Stimulated activated naive CD8-positive, alpha-beta T cell treated with anti-CD3 and anti-CD28 coated beads, Interleukin-15, Interleukin-2, amounts not matched to agents 100 ng/mL and 50 ng/mL, for 24 hours (primary cell): ENCODE measurements around the gene PIAS1.

Experiments
- H3K27ac Mint-ChIP-seq: one replicate; pipeline ENCODE4 v1.8.0; 2021; ENCODE audit warnings: mild to moderate bottlenecking, mixed read lengths
- H3K27me3 Mint-ChIP-seq: one replicate; pipeline ENCODE4 v1.8.0; 2021; ENCODE audit warnings: mixed read lengths
- H3K36me3 Mint-ChIP-seq: one replicate; pipeline ENCODE4 v1.8.0; 2021; ENCODE audit warnings: low read depth, mixed read lengths
- H3K4me1 Mint-ChIP-seq: one replicate; pipeline ENCODE4 v1.8.0; 2021; ENCODE audit warnings: low read depth, mixed read lengths
- H3K4me3 Mint-ChIP-seq: one replicate; pipeline ENCODE4 v1.8.0; 2021; ENCODE audit warnings: mild to moderate bottlenecking, mixed read lengths
- H3K9me3 Mint-ChIP-seq: one replicate; pipeline ENCODE4 v1.8.0; 2021; ENCODE audit warnings: mixed read lengths

The PIAS1 gene

DNA sequence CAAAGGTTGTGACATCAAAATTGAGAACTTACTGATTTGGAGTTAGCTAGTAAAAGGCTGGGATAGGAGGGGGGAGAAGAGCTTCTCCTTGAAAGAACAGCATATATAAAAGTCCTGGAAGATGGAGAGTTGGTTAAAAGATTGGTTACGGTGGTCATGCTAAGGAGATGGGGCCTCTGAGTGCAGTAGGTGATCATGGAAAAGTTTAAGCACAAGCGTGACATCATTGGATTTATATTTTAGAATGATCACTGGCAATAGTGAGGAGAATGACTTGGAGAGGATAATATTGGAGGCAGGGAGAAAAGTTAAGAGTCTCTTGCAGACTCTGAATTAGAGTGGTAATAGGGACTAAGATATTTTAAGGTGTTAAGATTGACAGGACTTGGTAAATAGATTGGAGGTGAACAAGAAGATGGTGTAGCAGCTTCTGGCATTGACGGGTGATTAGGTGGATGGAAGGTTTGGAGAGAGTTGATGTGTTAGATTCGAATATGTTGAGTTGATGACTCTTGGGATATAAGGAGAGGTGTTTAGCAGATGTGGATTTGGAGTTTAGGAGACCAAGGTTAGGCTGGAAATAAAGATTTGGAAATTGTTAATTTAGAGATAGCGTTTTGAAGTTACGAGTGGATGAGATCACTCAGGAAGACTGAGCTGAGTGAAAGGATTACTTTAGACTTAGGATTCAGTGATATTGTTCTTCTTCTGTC lies 19.6 kb downstream of the PIAS1 start:
- Mint-ChIP-seq H3K27ac (peak overlapping the region; percentile 56), H3K36me3 (peaks cover 26% of the 10 kb centered on the region), H3K4me1 (peaks cover 75% of the 10 kb centered on the region), H3K27me3 (no peaks in the 10 kb centered on the region), H3K9me3 (no peaks in the 10 kb centered on the region), H3K4me3 (no peak overlapping the region)

DNA sequence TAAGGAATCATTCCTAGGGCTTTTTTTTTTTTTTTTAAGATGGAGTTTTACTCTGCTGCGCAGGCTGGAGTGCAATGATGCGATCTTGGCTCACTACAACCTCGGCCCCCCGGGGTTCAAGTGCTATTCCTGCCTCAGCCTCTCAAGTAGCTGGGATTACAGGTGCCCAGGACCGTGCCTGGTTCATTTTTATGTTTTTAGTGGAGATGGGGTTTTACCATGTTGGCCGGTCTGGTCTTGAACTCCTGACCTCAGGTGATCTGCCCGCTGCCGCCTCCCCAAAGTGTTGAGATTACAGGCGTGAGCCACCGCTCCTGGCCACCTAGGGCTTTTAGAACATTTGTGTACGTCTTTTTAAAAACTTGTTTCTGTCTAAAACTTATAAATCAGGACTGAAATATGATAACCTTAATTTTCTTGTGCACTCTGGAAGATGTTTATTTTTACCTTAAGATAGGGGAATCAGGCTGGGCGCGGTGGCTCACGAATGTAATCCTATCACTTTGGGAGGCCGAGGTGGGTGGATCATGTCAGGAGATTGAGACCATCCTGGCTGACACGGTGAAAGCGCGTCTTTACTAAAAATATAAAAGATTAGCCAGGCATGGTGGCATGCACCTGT lies 21.8 kb downstream of the PIAS1 start:
- no peaks in the 10 kb centered on the region for H3K27me3 Mint-ChIP-seq

DNA sequence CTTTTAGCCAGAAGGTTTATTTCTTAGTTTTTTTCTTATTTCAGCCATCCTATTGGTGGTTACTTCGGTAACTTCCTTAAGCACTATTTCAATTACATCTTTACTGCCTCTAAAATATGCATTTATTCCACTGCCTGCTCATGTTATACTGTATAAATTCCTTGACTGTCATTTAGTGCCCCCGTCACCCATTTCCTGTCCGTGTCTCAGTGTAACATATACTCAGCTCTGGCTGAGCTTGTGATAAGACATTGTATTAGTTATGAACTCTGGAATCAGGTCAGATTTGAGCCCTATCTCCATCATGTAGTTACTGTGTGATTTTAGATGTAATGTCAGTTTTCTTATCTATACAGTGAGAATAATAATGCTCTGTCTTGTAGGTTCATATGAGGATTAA lies 24.2 kb downstream of the PIAS1 start:
- Mint-ChIP-seq H3K4me1 (peaks cover 87% of the 10 kb centered on the region), H3K4me3 (no peak overlapping the region), H3K27me3 (no peaks in the 10 kb centered on the region), H3K9me3 (no peaks in the 10 kb centered on the region), H3K36me3 (peaks cover 8% of the 10 kb centered on the region), H3K27ac (peak overlapping the region; percentile 32)

More for the DNA sequence above, 21.8 kb downstream of the PIAS1 start:
- Mint-ChIP-seq H3K36me3 (peaks cover 15% of the 10 kb centered on the region), H3K9me3 (no peaks in the 10 kb centered on the region), H3K27ac (no peak overlapping the region), H3K4me1 (peaks cover 80% of the 10 kb centered on the region), H3K4me3 (no peak overlapping the region)

DNA sequence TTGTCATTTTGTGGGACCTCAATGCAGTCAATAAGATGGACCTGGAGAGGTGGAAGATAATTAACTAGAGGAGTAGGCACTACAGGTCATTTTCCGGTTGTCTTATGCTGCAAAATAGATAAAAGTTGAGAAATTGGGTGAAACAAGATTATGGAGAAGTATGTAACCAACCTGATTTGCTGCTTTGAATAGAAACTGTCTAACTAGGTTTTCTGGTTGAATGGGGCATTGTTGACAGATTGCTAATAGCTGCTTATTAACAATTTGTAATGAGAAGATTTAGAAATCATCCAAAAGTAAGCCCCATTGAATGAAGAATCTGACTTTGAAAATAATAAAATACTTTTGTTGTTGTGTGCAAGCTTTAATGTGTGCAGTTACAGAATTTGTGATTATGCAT lies 26.2 kb downstream of the PIAS1 start:
- Mint-ChIP-seq H3K4me3 (no peak overlapping the region), H3K4me1 (peaks cover 93% of the 10 kb centered on the region), H3K36me3 (peaks cover 3% of the 10 kb centered on the region), H3K9me3 (no peaks in the 10 kb centered on the region), H3K27me3 (no peaks in the 10 kb centered on the region), H3K27ac (no peak overlapping the region)

DNA sequence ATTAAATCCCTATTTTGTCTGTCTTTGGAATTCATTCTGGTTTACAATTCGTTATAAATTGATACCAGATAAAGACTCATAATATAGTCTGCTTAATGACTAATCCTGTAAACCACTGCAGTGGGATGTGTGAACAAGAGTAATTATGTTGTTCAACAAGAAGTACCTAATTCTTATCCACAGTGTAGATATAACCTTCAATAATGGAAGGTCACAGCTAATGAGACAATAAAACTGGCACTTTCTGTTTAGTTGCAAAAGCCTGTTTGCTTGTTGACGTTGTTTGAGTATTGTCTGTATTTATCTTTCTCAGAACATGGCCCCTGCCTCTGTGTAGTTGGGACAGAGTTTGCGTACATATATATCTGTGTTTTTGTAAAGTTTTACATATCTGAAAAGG lies 26.7 kb downstream of the PIAS1 start:
- no peaks in the 10 kb centered on the region for H3K36me3 Mint-ChIP-seq
- H3K4me3 Mint-ChIP-seq, result no peak overlapping the region
- no peak overlapping the region for H3K27ac Mint-ChIP-seq
- no peaks in the 10 kb centered on the region for H3K27me3 Mint-ChIP-seq
- H3K4me1 Mint-ChIP-seq, result peaks cover 92% of the 10 kb centered on the region
- no peaks in the 10 kb centered on the region for H3K9me3 Mint-ChIP-seq

DNA sequence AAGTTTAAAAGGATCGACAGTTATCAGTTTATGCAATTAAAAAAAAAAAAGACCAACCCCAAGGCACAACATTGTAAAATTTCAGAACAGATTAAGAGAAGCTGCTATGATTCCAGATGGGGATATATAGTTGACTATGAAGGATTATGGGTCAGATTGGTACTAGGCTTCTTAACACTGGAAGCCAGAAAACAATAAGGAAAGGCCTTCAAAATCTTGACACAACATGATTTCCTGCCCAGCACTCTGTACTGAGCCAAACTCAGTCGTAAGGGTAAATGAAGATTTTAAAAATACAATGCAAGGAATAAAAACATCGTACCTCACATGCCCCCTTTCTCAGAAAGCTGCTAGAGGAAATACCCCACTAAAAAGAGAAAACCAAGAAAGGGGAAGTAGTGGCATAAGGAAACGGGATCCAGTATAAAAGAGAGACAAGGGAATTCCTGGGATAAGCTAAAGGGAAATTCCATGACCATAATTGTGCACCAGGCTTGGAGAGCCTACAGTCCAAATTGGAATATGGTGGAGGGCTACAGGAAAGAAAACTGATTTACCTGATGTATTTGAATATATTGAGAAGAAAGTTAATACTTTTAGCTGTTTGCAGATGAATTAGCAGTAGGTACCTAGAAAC lies 27.9 kb downstream of the PIAS1 start:
- H3K4me1 Mint-ChIP-seq, result peaks cover 86% of the 10 kb centered on the region
- no peak overlapping the region for H3K4me3 Mint-ChIP-seq
- no peaks in the 10 kb centered on the region for H3K27me3 Mint-ChIP-seq
- no peaks in the 10 kb centered on the region for H3K9me3 Mint-ChIP-seq
- peaks cover 6% of the 10 kb centered on the region for H3K36me3 Mint-ChIP-seq
- peak overlapping the region; percentile 8 for H3K27ac Mint-ChIP-seq

DNA sequence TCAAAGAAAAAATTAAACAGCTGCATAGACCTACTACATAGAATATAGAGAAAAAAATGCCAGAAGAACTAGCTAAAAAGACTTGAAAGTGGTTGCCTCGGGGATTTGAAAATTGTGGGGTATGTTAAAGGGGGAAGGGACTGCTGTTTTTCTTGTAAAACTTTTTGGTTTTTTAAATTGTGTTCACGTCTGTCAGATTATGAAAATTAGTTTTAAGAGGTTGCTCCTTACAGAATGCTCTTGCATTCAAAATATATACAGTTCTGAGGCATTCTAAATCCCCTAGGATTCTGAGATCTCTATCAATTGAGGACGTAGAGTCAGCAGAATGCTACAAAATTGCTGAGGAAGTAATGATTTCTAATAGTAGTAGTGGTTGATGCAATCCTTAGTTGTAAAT lies 28.6 kb downstream of the PIAS1 start:
- Mint-ChIP-seq H3K27ac (peak overlapping the region; percentile 46), H3K36me3 (peaks cover 11% of the 10 kb centered on the region), H3K9me3 (no peaks in the 10 kb centered on the region), H3K4me3 (no peak overlapping the region), H3K4me1 (peaks cover 78% of the 10 kb centered on the region), H3K27me3 (no peaks in the 10 kb centered on the region)

DNA sequence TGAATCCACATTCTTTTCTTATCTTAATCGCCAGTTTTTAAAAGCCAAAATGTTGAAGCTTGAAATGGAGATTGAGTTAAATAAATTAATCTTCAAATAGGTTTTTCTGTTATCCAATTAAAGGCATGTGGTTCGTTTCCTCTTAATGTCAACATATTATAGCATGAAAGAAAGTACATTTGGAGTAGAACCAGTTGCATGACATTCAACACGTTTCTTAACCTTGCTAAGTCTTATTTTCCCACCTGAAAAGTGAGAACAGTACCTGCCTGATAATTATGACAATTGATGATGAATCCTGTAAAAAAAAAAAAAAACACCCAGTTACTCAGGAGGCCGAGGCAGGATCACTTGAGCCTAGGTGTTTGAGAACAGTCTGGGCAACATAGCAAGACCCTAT lies 29.3 kb downstream of the PIAS1 start:
- H3K27me3 Mint-ChIP-seq, result no peaks in the 10 kb centered on the region
- H3K9me3 Mint-ChIP-seq, result no peaks in the 10 kb centered on the region
- H3K4me3 Mint-ChIP-seq, result no peak overlapping the region
- peaks cover 71% of the 10 kb centered on the region for H3K4me1 Mint-ChIP-seq
- H3K27ac Mint-ChIP-seq, result no peak overlapping the region
- H3K36me3 Mint-ChIP-seq, result peaks cover 13% of the 10 kb centered on the region

DNA sequence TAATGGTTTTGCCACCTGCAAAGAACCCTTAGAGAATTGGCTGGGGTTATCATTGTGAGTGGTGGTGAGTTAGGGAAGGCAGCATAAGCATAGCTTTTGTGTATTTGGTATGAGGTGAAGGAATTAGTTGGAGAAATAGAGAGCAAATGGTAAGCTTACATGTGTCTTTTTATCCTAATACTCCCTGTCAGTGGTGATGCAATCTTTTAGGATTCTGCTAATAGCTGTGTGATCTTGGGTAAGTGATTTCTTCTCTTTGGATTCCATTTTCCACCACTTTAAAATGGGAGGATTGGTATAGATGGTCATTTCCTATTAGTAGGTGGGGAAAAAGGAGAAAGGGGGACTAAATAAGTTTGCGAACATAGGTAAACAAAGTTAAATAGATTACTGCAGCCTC lies 30.9 kb downstream of the PIAS1 start:
- Mint-ChIP-seq H3K4me3 (no peak overlapping the region), H3K4me1 (peaks cover 61% of the 10 kb centered on the region), H3K36me3 (peaks cover 17% of the 10 kb centered on the region), H3K9me3 (no peaks in the 10 kb centered on the region), H3K27ac (peak overlapping the region; percentile 68), H3K27me3 (no peaks in the 10 kb centered on the region)

DNA sequence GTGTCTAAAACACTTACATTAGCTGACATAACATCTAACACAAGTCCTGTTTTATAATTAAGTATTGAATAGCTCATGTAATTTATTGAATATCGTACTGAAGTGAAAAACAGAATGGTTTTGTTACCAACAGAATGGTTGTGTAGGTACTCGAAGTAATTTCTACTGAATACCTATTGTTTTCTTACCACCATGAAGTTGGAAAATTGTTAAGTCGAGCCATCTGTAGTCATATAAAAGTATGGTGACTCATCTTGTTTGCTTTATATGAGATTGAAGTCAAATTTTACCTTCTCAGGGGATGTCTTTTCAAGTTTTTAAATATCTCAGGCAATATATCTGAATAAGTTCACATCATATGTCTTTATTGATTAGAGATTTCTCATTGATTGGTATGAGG lies 37.6 kb downstream of the PIAS1 start:
- peaks cover 6% of the 10 kb centered on the region for H3K9me3 Mint-ChIP-seq
- no peaks in the 10 kb centered on the region for H3K27me3 Mint-ChIP-seq
- H3K27ac Mint-ChIP-seq, result no peak overlapping the region
- H3K4me1 Mint-ChIP-seq, result peaks cover 14% of the 10 kb centered on the region
- no peak overlapping the region for H3K4me3 Mint-ChIP-seq
- peaks cover 63% of the 10 kb centered on the region for H3K36me3 Mint-ChIP-seq

DNA sequence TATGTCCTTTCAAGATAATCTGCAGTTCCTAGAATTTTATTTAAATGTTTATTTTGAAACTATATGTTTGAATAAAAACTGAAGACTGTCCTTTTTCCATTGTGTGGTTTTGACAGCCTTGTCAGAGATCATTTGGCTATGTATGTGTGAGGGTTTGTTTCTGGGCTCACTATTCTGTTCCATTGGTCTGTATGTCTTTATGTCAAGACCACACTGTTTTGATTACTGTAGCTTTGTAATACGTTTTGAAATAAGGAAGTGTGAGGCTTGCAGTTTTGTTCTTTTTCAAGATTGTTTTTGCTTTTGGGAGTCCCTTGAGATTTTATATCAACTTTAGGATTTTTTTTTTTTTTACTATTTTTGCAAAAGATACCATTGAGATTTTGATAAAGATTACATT lies 42.0 kb downstream of the PIAS1 start:
- no peak overlapping the region for H3K27ac Mint-ChIP-seq
- H3K4me3 Mint-ChIP-seq, result no peak overlapping the region
- peaks cover 12% of the 10 kb centered on the region for H3K9me3 Mint-ChIP-seq
- peaks cover 68% of the 10 kb centered on the region for H3K36me3 Mint-ChIP-seq
- H3K27me3 Mint-ChIP-seq, result no peaks in the 10 kb centered on the region
- H3K4me1 Mint-ChIP-seq, result peaks cover 45% of the 10 kb centered on the region

DNA sequence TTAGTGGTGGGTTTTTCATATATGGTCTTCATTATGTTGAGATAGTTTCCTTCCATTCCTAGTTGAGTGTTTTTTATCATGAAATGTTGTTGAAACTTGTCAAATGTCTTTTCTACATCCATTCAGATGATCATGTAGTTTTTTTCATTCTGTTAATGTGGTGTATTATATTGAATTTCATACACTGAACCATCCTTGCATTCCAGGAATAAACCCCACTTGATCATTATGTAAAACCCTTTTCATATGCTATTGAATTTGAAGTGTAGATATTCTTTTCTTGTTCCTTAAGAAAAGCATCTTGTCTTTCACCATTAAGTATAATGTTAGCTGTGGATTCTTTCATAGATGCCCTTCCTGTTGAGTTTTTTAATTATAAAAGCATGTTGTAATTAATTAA lies 42.9 kb downstream of the PIAS1 start:
- Mint-ChIP-seq H3K9me3 (peaks cover 12% of the 10 kb centered on the region), H3K27me3 (no peaks in the 10 kb centered on the region), H3K4me3 (no peak overlapping the region), H3K4me1 (peaks cover 55% of the 10 kb centered on the region), H3K36me3 (peaks cover 73% of the 10 kb centered on the region), H3K27ac (no peak overlapping the region)

DNA sequence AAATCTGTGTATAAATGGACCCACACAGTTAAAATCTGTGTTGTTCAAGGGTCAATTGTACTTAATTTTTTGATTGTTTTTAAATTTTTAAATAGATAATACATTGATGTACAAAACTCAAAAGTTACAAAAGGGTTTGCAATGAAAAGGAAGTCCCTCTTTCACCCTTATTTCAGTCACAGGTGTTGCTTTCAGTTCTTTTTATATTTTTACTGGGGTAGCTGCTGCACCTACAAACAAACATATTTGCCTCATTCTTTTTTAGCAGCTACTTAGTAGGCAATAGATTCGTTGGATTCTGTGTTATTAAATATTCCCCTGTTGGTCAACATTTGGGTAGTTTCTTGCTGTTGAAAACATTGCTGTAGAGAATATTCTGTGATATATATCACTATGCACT lies 44.4 kb downstream of the PIAS1 start:
- H3K36me3 Mint-ChIP-seq, result peaks cover 73% of the 10 kb centered on the region
- H3K4me1 Mint-ChIP-seq, result peaks cover 54% of the 10 kb centered on the region
- H3K4me3 Mint-ChIP-seq, result no peak overlapping the region
- no peaks in the 10 kb centered on the region for H3K27me3 Mint-ChIP-seq
- H3K9me3 Mint-ChIP-seq, result peaks cover 12% of the 10 kb centered on the region
- no peak overlapping the region for H3K27ac Mint-ChIP-seq

DNA sequence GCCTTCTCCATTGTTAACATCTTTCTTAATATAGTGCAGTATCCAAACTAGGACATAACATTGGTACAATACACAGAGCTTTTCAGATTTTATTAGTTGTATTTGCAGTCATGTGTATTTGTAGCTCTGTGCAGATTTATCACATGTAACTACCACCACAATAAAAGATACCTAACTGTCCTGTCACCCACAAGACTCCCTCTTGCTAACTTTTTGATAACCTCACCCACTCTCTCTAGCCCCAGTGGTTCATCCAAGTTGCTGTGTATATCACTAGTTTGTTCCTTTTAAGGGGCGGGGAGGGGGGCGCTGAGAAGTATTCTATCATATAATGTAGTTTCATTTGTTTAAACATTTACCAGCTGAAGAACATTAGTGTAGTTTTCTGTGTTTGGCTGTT lies 46.1 kb downstream of the PIAS1 start:
- peaks cover 67% of the 10 kb centered on the region for H3K36me3 Mint-ChIP-seq
- peaks cover 10% of the 10 kb centered on the region for H3K9me3 Mint-ChIP-seq
- no peak overlapping the region for H3K4me3 Mint-ChIP-seq
- no peaks in the 10 kb centered on the region for H3K27me3 Mint-ChIP-seq
- H3K4me1 Mint-ChIP-seq, result peaks cover 61% of the 10 kb centered on the region
- H3K27ac Mint-ChIP-seq, result no peak overlapping the region

DNA sequence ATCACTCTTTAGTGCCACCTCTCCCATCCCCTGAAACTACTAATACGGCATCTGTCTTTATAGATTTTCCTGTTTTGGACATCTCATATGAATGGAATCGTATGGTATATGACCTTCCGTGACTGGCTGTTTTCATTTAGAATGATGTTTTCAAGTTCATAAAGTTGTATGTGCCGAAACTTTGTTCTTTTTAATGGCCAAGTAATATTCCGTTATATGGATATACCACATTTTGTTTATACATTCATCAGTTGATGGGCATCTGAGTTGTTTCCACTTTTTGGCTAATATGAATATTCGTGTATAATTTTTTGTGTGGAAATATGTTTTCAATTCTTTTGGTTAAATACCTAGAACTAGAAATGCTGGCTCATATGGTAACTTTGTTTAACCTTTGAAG lies 49.5 kb downstream of the PIAS1 start:
- peaks cover 70% of the 10 kb centered on the region for H3K4me1 Mint-ChIP-seq
- H3K36me3 Mint-ChIP-seq, result peaks cover 50% of the 10 kb centered on the region
- H3K27ac Mint-ChIP-seq, result no peak overlapping the region
- no peak overlapping the region for H3K4me3 Mint-ChIP-seq
- H3K27me3 Mint-ChIP-seq, result no peaks in the 10 kb centered on the region
- no peaks in the 10 kb centered on the region for H3K9me3 Mint-ChIP-seq
